HG02798 (cell line): ENCODE results near the gene MED15.
"Not testable (repeated sequence)": the region's sequence is repeated elsewhere in the genome, so short reads cannot be mapped to it uniquely, and the experiment has no call there.

ENCODE experiments used
- ATAC-seq: cut with Tn5 transposase; IDR thresholded peaks from one replicate; pipeline ENCODE4 v1.9.1; 2021; ENCODE audit warnings: mild to moderate bottlenecking; ENCODE audit not compliant: unreplicated experiment, poor library complexity

MED15 gene

GRCh38 chr22:20590477-20591294, 83.3 kb downstream of the MED15 start:
- no peak for ATAC-seq

GRCh38 chr22:20591295-20591645, 83.9 kb downstream of the MED15 start:
- no peak for ATAC-seq

DNA sequence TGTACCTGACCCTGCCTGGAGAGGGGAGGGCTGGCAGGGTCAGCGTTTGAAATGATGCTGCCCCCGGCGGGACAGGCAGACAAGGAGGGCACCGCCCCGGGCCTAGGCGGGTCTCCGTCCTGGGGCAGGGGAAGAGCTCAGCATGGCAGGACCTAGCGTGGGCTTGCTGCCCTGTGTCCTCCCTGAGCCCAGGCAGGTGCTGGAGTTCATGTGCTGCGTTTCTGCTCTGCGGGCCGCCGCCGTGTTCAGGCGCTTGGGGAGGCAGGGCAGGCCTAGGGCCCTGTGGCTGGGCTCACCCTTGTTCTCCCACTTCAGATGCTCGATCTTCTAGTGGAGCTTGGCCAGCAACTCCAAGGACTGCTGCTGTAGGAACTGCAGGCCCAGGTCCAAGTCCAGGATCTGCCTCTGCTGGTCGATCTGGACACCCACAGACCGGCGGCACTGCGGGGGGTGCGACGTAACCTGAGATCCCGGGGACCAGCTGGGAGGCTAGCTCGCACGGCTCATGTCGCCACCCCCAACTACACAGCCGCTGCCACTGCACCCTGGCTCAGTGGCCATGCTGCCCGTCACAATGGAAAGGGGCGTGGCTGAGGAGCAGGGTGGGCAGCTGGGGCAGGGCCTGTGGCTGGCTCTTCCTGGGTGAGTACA, 84.4 kb downstream of the MED15 start:
- no peak for ATAC-seq

DNA sequence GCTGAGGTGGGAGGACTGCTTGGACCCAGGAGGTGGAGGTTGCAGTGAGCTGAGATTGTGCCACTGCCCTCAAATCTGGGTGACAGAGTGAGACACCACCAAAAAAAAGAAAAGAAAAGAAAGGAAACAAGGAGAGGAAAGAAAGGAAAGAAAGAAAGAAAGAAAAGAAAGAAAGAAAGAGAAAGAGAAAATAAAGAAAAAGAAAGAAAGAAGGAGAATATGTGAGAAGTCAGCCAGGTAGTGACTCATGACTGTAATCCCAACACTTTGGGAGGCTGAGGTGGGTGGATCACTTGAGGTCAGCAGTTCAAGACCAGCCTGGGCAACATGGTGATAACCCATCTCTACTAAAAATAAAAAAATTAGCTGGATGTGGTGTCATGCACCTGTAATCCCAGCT, 86.6 kb downstream of the MED15 start:
- ATAC-seq, result not testable (repeated sequence)

GRCh38 chr22:20594486-20594885, 87.1 kb downstream of the MED15 start:
- not testable (repeated sequence) for ATAC-seq

DNA sequence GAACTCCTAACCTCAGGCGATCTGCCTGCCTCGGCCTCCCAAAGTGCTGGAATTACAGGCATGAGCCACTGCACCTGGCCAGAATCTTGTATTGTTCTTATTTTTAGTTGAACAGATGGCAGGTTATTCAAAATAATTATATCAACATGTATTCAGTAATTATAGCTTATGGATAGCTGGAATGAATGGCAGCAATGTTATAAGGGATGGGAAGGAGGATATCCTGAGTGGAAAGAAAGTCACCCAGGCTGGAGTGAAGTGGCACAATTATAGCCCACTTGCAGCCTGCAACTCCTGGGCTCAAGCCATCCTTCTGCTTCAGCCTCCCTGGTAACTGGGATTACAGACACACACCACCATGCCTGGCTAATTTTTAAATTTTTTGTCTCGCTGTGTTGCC, 88.1 kb downstream of the MED15 start:
- no peak for ATAC-seq

DNA sequence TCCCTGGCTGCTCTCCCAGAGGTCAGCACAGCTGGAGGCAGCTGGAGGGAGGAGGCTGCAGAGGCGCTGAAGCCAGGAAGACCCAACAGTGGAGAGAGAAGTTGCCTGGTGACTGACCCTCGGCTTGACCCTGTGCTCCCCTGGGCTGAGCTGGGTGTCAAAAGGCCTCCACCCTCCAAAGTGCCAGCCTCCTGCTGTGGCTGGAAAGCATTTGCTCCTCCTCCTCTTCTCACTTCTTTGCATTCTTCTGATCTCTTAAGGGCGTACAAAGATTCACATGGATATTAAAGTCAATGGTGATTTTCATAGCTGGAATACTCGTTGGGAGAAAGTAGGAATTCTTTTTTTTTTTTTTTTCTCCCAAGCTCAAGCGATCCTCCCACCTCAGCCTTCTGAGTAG, 91.7 kb downstream of the MED15 start:
- no peak for ATAC-seq

- no peak for ATAC-seq
These were observed 92.8 kb downstream of the MED15 start for GRCh38 chr22:20600137-20600673.

DNA sequence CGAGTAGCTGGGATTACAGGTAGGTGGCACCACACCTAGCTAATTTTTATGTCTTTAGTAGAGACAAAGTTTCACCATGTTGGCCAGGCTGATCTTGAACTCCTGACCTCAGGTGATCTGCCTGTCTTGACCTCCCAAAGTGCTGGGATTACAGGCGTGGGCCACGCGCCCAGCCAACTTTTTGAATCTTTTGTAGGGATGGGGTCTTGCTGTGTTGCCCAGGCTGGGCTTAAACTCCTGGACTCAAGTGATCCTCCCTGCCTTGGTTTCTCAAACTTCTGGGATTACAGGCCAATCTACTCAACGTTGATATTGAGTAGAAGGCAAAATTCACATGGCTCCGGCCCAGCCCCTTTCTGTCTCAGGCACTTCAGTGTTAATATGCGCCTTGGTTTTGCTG, 93.9 kb downstream of the MED15 start:
- no peak for ATAC-seq

GRCh38 chr22:20602609-20603164, 95.3 kb downstream of the MED15 start:
- no peak for ATAC-seq

- ATAC-seq, result no peak
These were observed 96.8 kb downstream of the MED15 start for GRCh38 chr22:20604092-20604747.

GRCh38 chr22:20604776-20605221, 97.4 kb downstream of the MED15 start:
- no peak for ATAC-seq

DNA sequence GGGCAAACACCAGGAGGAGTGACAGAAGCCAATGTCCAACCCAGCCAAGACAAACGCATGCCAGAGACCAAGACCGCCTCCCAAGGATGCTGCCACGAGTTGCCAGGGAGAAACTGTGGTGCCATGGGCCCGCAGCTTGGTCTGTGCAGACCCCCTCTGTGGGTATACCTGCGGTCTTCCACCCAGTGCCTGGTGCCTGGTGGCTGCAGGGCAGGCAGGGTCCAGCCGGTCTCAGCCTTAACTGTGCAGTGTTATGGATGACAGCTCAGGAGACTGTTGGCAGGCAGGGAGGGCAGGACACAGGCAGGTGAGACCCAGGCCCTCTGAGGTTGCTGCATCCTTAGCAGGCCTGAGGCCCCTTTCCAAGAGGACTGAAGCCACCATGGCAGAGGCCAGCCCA, 97.9 kb downstream of the MED15 start:
- ATAC-seq, result no peak

GRCh38 chr22:20606041-20606783, 98.8 kb downstream of the MED15 start:
- no peak for ATAC-seq

GRCh38 chr22:20606784-20607128, 99.3 kb downstream of the MED15 start:
- no peak for ATAC-seq

DNA sequence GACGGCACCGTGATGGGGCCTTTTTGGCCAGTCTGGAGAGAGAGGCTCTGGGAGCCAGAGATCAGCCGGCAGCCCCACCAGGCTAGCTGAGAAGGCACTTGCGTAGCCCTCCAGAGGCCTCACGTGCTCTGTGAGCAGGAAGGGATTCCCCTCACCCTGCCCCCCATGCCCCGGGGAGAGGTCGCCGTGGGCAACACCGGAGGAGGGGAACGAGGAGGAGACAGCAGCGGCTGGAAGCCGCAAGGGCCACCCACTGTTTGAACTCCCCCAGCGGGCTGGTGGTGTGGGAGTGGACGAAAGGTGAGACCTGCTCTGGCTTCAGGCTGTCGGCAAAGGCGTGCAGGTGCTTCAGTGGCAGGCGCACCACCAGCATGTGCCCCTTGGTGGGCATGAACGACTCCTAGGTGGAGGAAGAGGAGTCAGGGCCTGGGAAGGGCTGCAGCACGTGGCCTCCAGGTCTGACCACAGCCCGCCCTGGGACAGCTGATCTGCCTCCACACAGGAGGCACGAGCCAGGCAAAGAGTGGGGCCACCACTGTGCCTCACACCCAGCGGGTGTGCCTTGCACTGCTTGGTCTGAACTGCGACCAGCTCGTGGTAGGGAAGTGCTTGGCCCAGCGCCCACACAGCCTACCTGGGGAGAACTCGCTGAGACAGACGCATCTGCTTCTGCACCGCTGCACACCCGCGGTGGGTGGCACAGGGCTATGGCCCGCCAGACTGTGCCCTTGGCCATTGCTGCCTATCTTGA, 99.9 kb downstream of the MED15 start:
- ATAC-seq, result no peak

- ATAC-seq, result no peak
These were observed 102.9 kb downstream of the MED15 start for GRCh38 chr22:20610243-20610686.

- ATAC-seq, result no peak
These were observed 103.3 kb downstream of the MED15 start for GRCh38 chr22:20610757-20611156.

DNA sequence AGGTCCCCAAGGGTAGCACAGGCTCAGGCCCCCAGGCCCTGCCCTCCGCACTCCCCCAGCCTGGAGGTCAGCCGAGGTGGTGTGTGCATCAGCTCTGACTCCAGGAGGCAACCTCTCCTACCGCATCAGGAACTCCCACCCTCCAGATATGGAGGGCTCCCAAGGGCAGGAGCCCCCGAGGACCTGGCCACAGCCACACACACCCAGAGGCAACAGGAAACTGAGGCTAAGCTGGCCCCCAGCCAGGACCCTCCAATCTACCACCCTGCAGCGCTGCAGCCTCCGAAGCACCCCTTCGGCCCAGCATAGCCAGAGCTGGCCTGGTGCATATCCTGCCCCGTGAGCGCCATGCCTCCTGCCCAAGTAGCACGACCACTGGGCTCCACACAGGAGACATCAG, 104.0 kb downstream of the MED15 start:
- ATAC-seq, result no peak
